SH-SY5Y (cell line): ENCODE data around the gene ARHGEF11.

Source experiments
- GATA2 ChIP-seq: IDR thresholded peaks from 2 replicates; pipeline ENCODE4 v1.6.1; 2011; ENCODE audit warnings: mild to moderate bottlenecking, low read depth, low read length
- GATA3 ChIP-seq: IDR thresholded peaks from 2 replicates; pipeline ENCODE4 v1.6.1; 2011; ENCODE audit warnings: low read depth, mild to moderate bottlenecking, low read length, moderate library complexity

The ARHGEF11 gene

GRCh38 chr1:156912310-156912709, 133.2 kb downstream of the ARHGEF11 start:
- TF ChIP-seq GATA3 (no peak), GATA2 (no peak)

GRCh38 chr1:156911577-156912298, 133.8 kb downstream of the ARHGEF11 start:
- TF ChIP-seq GATA3, result no peak
- TF ChIP-seq GATA2, result no peak

GRCh38 chr1:156910309-156910782, 135.2 kb downstream of the ARHGEF11 start:
- TF ChIP-seq GATA3 (no peak), GATA2 (no peak)

GRCh38 chr1:156909671-156910070, 135.9 kb downstream of the ARHGEF11 start:
- TF ChIP-seq GATA3, result no peak
- TF ChIP-seq GATA2, result no peak

- TF ChIP-seq GATA2, result no peak
- TF ChIP-seq GATA3, result no peak
These were observed 136.6 kb downstream of the ARHGEF11 start for GRCh38 chr1:156908955-156909354.

GRCh38 chr1:156908541-156908940, 137.0 kb downstream of the ARHGEF11 start:
- TF ChIP-seq GATA2, result no peak
- TF ChIP-seq GATA3, result no peak

DNA sequence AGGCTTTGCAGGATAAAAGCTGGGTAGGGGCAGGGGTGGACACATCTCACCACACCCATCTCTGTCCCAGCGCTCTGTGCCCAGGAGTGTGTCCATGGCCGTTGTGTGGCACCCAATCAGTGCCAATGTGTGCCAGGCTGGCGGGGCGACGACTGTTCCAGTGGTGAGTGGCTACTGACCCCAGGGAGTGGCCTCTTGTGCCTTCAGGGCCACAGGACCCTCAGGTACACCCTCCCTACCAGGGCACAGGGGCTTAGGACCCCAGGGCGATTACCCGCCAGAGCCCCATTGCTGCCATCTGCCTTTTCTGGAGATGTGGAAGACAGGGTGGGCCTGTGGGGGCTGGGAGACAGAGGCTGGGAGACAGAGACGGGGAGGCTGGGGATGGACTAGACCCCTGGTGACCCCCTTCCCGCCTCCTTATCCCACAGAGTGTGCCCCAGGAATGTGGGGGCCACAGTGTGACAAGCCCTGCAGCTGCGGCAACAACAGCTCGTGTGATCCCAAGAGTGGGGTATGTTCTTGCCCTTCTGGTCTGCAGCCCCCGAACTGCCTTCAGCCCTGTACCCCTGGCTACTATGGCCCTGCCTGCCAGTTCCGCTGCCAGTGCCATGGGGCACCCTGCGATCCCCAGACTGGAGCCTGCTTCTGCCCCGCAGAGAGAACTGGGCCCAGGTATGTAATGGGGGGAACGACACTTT, 139.2 kb downstream of the ARHGEF11 start:
- TF ChIP-seq GATA3 (no peak), GATA2 (no peak)

DNA sequence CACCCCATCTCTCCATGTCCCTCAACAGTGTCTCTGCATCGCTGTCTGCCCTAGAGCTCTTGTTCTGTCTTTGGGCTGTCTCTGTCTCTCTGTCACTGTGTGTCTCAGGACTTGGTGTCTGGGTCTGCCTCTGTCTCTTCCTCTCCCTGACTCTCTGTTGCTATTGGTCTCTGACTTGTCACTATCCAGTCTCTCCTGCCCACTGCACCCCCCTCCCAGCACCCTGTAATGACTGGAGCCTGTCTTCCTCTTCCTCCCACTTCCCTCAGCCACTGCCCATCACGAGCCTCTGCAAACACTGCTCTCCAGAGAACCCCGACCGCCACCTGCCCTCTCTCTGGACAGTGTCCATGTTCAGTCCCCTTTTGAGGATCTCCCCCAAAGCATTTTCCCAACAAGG, 139.9 kb downstream of the ARHGEF11 start:
- TF ChIP-seq GATA2 (no peak), GATA3 (no peak)

- TF ChIP-seq GATA2 (no peak), GATA3 (no peak)
These were observed 140.4 kb downstream of the ARHGEF11 start for GRCh38 chr1:156905176-156905575.

GRCh38 chr1:156904187-156904959, 141.2 kb downstream of the ARHGEF11 start:
- TF ChIP-seq GATA3 (no peak), GATA2 (no peak)

DNA sequence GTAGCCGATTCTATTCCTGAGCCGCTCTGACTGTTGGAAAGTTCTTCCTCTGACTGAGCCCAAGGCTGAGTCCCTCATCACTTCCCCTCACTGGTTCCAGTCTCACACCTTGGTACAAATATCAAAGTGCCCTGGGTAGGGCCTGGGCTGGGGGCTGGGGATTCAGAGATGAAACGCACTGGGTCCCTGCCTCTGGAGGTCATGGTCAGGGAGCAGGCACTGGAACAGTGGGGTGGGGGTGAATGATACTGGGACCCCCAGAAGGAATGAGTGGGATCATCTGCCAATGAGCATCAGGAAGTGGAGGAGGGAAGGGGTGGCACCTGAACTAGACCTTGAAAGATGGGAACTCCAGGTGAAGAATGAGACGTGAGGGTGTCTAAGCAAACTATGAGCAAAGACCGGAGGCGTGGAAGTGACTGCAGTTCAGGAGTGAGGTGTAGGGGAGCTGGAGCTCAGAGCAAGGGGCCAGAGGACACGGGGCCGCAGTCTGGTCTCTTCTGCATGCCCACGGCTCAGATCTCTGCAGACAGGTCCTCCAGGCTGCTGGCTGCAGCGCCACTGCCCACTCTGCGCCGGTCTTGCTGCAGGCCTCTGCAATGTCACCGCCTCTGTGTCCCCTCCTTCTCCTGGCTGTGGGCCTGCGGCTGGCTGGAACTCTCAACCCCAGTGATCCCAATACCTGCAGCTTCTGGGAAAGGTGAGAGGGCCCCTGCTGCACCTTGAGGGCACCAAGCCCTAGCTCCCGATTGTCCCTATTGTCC, 142.0 kb downstream of the ARHGEF11 start:
- TF ChIP-seq GATA3 (no peak), GATA2 (no peak)

GRCh38 chr1:156901966-156902915, 143.3 kb downstream of the ARHGEF11 start:
- TF ChIP-seq GATA2 (no peak), GATA3 (no peak)

GRCh38 chr1:156901590-156901900, 144.0 kb downstream of the ARHGEF11 start:
- no peak for TF ChIP-seq GATA3
- no peak for TF ChIP-seq GATA2
